Smooth muscle cell (in vitro differentiated cells): ENCODE results near the gene TMEM207. TPM values are rescaled to one million over a fixed set of nuclear protein-coding genes. Genes with fewer than 3 reads are reported as not detected.

Experiments
- DNase-seq: peaks from one replicate; lab custom pipeline; 2025; ENCODE audit not compliant: unreplicated experiment; lab: John Stamatoyannopoulos, UW
- H2AFZ ChIP-seq: fragments of 200-600 bp; sonication (generic); 2 replicates; pipeline ENCODE4 v1.6.0; 2016; ENCODE audit warnings: antibody characterized with exemption, low read depth, mild to moderate bottlenecking
- H3F3A ChIP-seq: fragments of 200-600 bp; sonication (generic); 2 replicates; pipeline ENCODE4 v1.6.0; 2017; ENCODE audit warnings: antibody characterized with exemption, low read depth
- H3K27ac ChIP-seq: fragments of 200-600 bp; sonication (generic); 2 replicates; pipeline ENCODE4 v1.5.1; 2016; ENCODE audit warnings: low read depth, mild to moderate bottlenecking
- H3K27me3 ChIP-seq: fragments of 200-600 bp; sonication (generic); 2 replicates; pipeline ENCODE4 v1.6.1; 2016; ENCODE audit warnings: low read depth, mild to moderate bottlenecking
- H3K36me3 ChIP-seq: fragments of 200-600 bp; sonication (generic); 2 replicates; pipeline ENCODE4 v1.5.1; 2016; ENCODE audit warnings: low read depth
- H3K4me1 ChIP-seq: fragments of 200-600 bp; sonication (generic); 2 replicates; pipeline ENCODE4 v1.5.1; 2016; ENCODE audit warnings: low read depth
- H3K4me2 ChIP-seq: fragments of 200-600 bp; sonication (generic); 2 replicates; pipeline ENCODE4 v1.6.0; 2016; ENCODE audit warnings: mild to moderate bottlenecking
- H3K4me3 ChIP-seq: fragments of 200-600 bp; sonication (generic); 2 replicates; pipeline ENCODE4 v1.5.1; 2016; ENCODE audit warnings: mild to moderate bottlenecking
- H3K79me2 ChIP-seq: fragments of 200-600 bp; sonication (generic); 2 replicates; pipeline ENCODE4 v1.6.0; 2016; ENCODE audit warnings: low read depth, mild to moderate bottlenecking
- H3K9ac ChIP-seq: fragments of 200-600 bp; sonication (generic); 2 replicates; pipeline ENCODE4 v1.6.0; 2016; ENCODE audit warnings: low read depth
- H3K9me3 ChIP-seq: fragments of 200-600 bp; sonication (generic); replicated peaks from 2 replicates; pipeline ENCODE4 v1.5.1; 2016; ENCODE audit warnings: low read depth
- H4K20me1 ChIP-seq: fragments of 200-600 bp; sonication (generic); 2 replicates; pipeline ENCODE4 v1.6.0; 2016; ENCODE audit warnings: low read depth
- CTCF ChIP-seq: fragments of 200-600 bp; sonication (generic); IDR thresholded peaks from 2 replicates; pipeline ENCODE4 v1.5.1; 2017; ENCODE audit warnings: borderline replicate concordance, mild to moderate bottlenecking, antibody characterized with exemption; ENCODE audit not compliant: insufficient read depth, poor library complexity, severe bottlenecking
- WGBS: methylation state at CpG from one replicate; pipeline ENCODE4 v1.1.7; 2016; ENCODE audit warnings: low lambda C conversion rate; 5-methylcytosine and 5-hydroxymethylcytosine counted together
- polyA plus RNA-seq: library from polyadenylated mRNA; unstranded; fragments of >200 nt; fragmentation: Nextera tagmentation; extraction: Ambion mirVana; gene quantifications from 2 replicates; pipeline ENCODE4 v1.2.1, GENCODE V29; 2016
- total RNA-seq: library from RNA; depleted of rRNA; stranded (reverse); fragments of >200 nt; gene quantifications from 2 replicates; pipeline ENCODE4 v1.2.3, GENCODE V29; 2014

TMEM207 gene
- total and polyA plus RNA-seq, 2 experiments from 2014 or later = not detected

- no peak for TF ChIP-seq CTCF
- no peaks in the 10 kb centered on the region for H3K27me3 ChIP-seq
- no peak overlapping the region for H3K27ac ChIP-seq
- H3K9ac ChIP-seq = no peak overlapping the region
- DNase-seq = no peak
- no peaks in the 10 kb centered on the region for H3K4me1 ChIP-seq
- WGBS = 93% methylated on average over 2 of the region's 2 CpGs
- no peaks in the 10 kb centered on the region for H3K79me2 ChIP-seq
- no peaks in the 10 kb centered on the region for H3K36me3 ChIP-seq
- H3K9me3 ChIP-seq = no peaks in the 10 kb centered on the region
- no peak overlapping the region for H3K4me3 ChIP-seq
- no peaks in the 10 kb centered on the region for H4K20me1 ChIP-seq
- no peaks in the 10 kb centered on the region for H3F3A ChIP-seq
- no peak overlapping the region for H2AFZ ChIP-seq
- no peak overlapping the region for H3K4me2 ChIP-seq
Observed at GRCh38 chr3:190448256-190448655, 1.4 kb downstream of the TMEM207 start.

GRCh38 chr3:190446573-190447279 is 3.0 kb downstream of the TMEM207 start:
- H3F3A ChIP-seq = no peaks in the 10 kb centered on the region
- H3K4me2 ChIP-seq = no peak overlapping the region
- H3K27me3 ChIP-seq = no peaks in the 10 kb centered on the region
- no peak overlapping the region for H3K9ac ChIP-seq
- 65% methylated on average over 6 of the region's 6 CpGs for WGBS
- no peak overlapping the region for H3K27ac ChIP-seq
- H3K9me3 ChIP-seq = no peaks in the 10 kb centered on the region
- no peak overlapping the region for H3K4me3 ChIP-seq
- no peak for TF ChIP-seq CTCF
- H3K4me1 ChIP-seq = no peaks in the 10 kb centered on the region
- H4K20me1 ChIP-seq = no peaks in the 10 kb centered on the region
- H2AFZ ChIP-seq = no peak overlapping the region
- no peak for DNase-seq
- H3K36me3 ChIP-seq = no peaks in the 10 kb centered on the region
- no peaks in the 10 kb centered on the region for H3K79me2 ChIP-seq

DNA sequence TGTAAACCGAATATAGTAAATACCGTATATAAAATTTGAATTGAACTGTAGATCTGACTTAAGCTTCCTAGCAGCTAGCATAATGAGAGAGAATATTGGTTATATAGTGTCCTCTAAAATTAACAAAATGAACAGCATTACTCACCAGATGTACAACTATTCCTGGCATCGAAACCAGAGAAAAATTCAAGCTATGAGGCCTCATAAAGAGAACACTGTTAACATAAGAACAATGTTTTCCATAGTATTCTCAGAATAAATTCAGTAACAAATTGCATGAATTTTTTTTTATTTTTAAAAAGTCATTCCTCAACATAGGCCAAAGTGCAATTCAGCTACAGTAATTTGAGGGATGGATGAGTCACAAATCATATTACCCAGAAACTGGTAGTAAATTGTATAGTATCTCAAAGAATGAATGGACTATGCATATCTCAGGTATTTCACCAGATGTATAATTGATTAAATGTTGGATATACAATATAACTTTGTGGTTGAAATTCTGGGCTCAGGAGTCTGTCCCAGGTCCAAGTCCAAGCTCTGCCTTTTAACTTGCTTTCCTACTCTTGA is 5.0 kb downstream of the TMEM207 start:
- no peaks in the 10 kb centered on the region for H3K4me1 ChIP-seq
- no peaks in the 10 kb centered on the region for H4K20me1 ChIP-seq
- H3K27me3 ChIP-seq = no peaks in the 10 kb centered on the region
- H3F3A ChIP-seq = no peaks in the 10 kb centered on the region
- DNase-seq = no peak
- no peak overlapping the region for H2AFZ ChIP-seq
- no peaks in the 10 kb centered on the region for H3K9me3 ChIP-seq
- WGBS = 94% methylated on average over 3 of the region's 3 CpGs
- TF ChIP-seq CTCF = no peak
- no peak overlapping the region for H3K4me2 ChIP-seq
- no peaks in the 10 kb centered on the region for H3K36me3 ChIP-seq
- no peak overlapping the region for H3K27ac ChIP-seq
- H3K4me3 ChIP-seq = no peak overlapping the region
- H3K79me2 ChIP-seq = no peaks in the 10 kb centered on the region
- no peak overlapping the region for H3K9ac ChIP-seq

- Histone ChIP-seq H3K4me2 (no peak overlapping the region), H3K27ac (no peak overlapping the region), H3K9me3 (no peaks in the 10 kb centered on the region), H3K36me3 (no peaks in the 10 kb centered on the region), H3K27me3 (no peaks in the 10 kb centered on the region), H3K9ac (no peak overlapping the region), H2AFZ (no peak overlapping the region), H3K4me3 (no peak overlapping the region), H3K4me1 (no peaks in the 10 kb centered on the region), H3F3A (no peaks in the 10 kb centered on the region), H4K20me1 (no peaks in the 10 kb centered on the region), H3K79me2 (no peaks in the 10 kb centered on the region)
- TF ChIP-seq CTCF = no peak
- WGBS = 80% methylated on average over 6 of the region's 6 CpGs
- no peak for DNase-seq
Observed at GRCh38 chr3:190444006-190444405, 5.7 kb downstream of the TMEM207 start.
